HG03571 (cell line): Measurements from ENCODE around the gene TM4SF4.

Experiments used
- ATAC-seq: cut with Tn5 transposase; IDR thresholded peaks from one replicate; pipeline ENCODE4 v1.9.1; 2021; ENCODE audit not compliant: unreplicated experiment

The TM4SF4 gene

GRCh38 chr3:149481056-149481455 is 6.6 kb downstream of the TM4SF4 start:
- ATAC-seq, result no peak

- ATAC-seq, result no peak
Measured at GRCh38 chr3:149481491-149481890, 7.0 kb downstream of the TM4SF4 start.

- no peak for ATAC-seq
Measured at GRCh38 chr3:149486726-149487125, 12.2 kb downstream of the TM4SF4 start.

- peak; percentile 92 for ATAC-seq
Measured at GRCh38 chr3:149487598-149488197, 13.2 kb downstream of the TM4SF4 start.

DNA sequence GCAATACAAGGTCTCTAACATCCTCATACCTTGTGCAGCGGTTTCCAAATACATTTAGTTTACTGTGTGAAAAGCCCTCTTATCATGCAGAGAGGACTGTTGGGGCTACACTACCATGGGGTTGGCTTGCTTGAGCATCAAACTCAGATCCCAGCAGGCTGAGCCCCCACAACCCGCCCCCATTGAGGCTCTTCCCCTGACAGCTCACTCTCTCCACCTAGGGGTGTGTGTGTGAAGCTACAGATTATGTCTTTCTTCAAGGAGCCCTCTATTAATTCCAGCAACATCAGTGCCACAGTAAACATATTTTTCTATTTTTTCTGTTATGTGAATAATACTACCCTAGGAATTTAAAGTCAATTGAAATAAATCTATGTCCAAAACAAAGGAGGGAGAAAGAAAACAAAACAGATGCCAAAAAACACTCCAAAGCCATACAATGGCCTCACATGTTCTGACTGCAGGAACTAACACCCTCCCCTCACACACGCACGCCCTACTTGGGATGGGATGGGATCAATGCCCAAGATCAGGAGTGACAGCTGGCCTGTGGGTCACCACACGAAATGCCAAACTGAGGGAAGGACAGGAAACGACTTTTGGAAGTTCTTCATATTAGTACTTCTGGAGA is 14.7 kb downstream of the TM4SF4 start:
- ATAC-seq, result no peak

DNA sequence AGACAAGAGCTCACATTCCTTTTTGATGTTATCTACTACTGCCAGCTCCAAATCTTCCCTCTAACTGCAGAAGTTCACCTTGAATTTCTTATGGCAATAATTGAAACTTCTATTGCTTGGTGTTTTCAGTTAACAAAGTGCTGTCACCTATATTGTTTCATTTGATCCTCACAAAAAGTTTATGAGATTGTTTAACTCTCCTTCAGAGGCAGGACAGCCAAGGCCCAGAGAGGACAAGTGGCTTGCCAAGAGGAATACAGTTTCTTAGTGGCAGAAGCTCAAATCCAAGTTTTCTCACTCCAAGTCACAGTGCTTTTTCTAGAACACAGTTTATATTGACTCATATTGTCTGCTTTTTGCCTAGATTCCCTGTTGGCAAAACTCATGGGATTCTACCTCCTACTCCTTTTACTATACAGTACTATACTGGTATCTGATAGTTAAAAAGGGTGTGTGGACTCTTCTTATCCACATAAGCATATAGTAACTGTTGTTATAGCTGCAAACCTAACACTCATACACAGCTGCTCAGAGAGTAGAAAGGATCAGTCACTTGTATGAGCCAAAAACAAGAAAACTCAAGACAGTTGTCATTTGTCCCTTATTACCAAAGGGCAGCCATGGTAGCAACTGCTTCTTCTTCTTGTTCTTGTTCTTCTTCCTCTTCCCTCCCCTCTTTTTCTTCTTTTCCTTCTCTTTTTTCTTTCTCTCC is 15.9 kb downstream of the TM4SF4 start:
- no peak for ATAC-seq

DNA sequence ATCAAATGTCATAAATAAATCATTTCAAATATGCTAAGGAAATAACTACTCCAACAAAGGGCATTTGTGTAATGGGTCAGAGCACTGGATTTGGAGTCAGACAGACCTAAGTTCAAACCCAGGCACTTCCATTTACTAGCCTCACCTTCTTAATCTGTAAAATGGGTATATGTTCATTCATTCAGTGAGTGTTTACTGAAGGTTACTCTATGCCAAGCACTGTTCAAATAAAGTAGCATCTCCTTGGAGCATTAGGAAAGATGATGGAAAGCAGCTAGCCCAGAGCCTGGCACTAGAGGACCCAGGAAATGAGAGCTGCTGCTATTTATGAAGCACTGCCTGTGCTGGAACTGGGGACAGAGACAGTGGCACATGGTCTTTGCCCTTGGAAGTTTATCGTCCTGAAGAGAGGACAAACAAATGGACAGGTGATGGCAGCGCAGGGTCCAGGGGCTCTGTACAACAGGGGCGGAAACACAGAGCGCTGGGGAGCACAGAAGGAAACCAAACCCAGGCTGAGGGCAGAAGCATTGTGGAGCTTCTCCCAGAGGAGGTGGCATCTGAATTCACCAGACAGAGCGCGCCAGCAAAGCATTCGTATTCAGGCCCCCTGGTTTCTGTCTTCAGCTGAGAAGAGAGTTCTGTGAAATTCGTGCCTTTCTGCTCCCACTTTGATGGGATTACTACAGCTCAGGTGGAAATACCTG is 19.0 kb downstream of the TM4SF4 start:
- ATAC-seq, result no peak

DNA sequence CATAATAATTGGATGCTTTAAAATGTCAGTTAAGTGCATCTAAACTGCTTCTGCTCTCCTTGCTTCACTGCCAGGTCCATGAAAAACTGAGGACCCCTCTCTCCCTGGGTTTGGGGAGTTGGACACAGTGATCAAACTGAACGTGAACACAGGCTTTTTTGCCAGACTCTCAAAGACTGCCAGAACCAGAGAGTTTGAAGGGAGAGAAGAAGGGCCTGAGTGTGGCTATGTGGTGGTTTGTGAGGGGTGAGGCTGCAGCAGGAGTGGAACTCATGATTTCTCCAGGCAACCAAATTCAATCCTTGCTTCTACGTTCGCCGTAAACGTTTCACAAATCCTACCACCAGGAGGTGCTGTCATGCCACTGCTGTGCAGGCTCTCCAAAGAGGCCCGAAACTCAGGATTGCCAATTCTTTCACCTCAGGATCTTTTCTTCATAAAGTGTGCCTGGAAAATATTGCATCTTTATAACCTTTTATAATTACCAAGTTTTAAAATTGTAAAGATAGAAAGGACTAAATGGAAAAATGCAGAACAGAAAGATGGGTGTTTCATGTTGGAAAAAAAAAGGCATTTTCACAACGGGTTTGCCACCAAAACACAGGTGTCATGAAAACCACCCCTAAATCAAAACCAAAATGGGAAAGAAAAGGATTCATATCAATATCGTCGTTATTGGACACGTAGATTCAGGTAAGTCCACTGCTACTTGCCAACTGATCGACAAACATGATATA is 19.7 kb downstream of the TM4SF4 start:
- ATAC-seq, result no peak

GRCh38 chr3:149494759-149495580 is 20.5 kb downstream of the TM4SF4 start:
- no peak for ATAC-seq

DNA sequence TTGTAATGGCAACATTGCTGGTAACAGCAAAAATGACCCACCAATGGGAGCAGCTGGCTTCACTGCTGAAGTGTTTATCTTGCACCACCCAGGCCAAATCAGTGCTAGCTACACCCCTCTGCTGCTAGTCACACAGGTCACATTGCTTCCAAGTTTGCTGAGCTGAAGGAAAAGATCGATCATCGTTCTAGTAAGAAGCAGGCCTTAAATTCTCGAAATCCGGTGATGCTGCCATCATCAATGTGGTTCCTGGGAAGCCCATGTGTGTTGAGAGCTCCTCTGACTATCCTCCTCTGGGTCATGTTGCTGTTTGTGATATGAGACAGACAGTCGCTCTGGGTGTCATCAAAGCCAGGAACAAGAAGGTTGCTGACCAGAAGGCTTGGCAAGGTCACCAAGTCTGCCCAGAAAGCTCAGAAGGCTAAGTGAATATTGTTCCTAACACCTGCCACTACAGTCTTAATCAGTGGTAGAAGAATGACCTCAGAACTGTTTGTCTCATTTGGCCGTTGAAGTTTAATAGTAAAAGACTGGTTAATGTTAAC is 21.2 kb downstream of the TM4SF4 start:
- no peak for ATAC-seq

GRCh38 chr3:149496891-149497290 is 22.4 kb downstream of the TM4SF4 start:
- no peak for ATAC-seq

GRCh38 chr3:149497966-149498670 is 23.6 kb downstream of the TM4SF4 start:
- ATAC-seq, result no peak

DNA sequence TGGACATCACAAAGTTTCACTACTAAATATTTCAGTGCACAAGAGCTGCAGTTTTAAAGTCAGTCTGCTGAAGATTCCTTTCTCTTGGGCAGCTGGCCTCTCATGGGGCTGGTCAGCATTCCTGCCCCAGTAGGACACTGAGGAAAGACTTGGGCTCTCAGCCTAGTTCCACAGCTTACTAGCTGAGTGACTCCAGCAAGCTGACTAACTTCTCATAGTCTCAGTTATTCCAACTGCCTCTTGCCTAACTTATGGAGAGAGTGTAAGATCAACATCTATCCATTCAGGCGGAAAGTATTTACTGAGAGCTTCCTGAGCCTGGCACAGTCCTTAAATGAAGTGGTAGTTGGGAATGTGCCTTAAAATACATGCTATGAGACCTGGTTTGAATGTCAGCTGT is 27.0 kb downstream of the TM4SF4 start:
- ATAC-seq, result no peak

DNA sequence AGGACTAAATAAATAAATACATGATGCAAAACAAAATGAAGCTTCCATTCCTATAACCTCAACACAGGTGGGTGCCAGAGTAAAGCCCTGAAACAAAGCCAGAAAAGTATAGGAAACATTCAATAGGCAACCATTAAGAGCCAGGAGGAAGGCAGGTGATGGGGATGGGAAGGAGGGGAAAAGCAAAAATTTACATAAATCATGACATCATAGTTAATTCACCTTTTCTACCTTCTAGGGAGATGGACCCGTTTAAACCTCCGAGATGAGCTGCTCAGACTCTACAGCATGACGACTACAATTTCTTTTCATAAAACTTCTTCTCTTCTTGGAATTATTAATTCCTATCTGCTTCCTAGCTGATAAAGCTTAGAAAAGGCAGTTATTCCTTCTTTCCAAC is 27.9 kb downstream of the TM4SF4 start:
- ATAC-seq, result no peak

DNA sequence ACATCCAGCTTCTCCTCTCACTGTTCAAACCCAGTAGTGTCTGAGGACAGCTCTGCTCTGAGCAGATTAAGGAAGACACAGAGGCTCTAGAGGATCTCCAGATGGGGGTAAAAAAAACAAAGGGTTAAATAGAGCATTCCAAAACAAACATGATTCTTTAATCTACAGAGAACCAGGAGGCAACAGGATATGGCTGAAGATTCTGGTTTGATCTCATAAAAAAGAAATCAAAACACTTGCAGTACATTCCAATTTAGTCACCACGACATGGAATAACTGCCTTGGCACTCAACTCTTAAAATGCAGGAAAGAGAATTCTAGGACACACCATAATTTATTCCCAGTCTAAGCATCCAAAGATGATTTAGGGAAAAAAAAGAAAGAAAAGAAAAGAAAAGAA is 32.0 kb downstream of the TM4SF4 start:
- ATAC-seq, result no peak

GRCh38 chr3:149506965-149507364 is 32.5 kb downstream of the TM4SF4 start:
- ATAC-seq, result no peak

DNA sequence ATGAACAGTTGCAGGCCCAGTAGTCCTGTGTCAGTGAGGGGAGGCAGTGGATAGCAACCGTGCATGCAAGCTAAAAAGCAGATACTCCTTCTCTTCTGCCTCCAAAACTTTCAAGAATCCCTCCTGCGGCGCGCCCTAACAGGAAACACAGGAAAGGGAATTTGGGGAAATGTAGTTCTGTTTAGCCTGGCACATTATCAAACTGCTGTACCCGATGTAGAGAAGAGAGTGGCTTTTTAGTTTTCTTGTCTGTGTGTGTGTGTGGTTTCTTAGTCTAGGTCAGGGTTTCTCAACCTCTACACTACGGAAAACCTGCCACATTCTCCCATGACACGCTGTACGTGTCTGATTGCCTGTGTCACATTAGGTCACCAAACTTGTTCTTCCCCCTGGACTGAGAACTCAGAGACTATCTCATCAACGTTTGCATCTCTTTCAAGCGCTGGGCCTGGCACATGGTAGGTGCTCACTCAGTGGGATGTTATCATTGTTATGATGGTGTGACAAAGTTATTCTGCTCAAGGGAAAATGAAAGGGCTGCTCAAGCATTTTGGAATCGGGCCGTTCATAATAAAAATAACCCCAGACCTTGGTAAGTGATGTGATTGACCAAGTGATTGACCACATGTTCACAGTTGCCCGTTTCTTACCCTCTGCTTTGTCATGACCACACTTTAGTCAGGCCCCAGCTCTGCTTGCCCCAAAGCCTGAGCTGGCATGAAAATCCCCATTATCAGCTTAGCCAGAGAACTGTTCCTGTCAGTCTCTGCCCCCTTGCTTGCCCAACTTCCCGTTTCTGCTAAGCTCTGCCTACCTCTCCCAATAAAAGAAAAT is 33.2 kb downstream of the TM4SF4 start:
- no peak for ATAC-seq

- ATAC-seq, result no peak
Measured at GRCh38 chr3:149509526-149509925, 35.0 kb downstream of the TM4SF4 start.

DNA sequence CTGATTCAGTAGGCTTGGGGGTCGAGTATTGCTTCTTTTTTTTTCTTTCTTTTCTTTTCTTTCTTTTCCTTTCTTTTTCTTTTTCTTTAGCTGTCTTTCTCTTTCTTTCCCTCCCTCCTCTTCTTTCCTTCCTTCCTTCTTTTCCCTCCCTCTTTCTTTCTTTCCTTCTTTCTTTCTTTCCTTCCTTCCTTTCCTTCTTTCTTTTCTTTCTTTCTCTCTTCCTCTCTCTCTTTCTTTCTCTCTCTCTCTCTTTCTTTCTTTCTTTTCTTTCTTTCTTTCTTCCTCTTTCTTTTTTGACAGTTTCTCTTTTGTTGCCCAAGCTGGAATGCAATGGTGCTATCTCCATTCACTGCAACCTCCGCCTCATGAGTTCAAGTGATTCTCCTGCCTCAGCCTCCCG is 36.0 kb downstream of the TM4SF4 start:
- ATAC-seq, result no peak
